Stimulated activated CD4-positive, alpha-beta T cell treated with anti-CD3 and anti-CD28 coated beads, Interleukin-15, amount 100 ng/mL, for 1 hour (primary cell): Measurements from ENCODE around the gene SCGB3A2.
"Not testable (repeated sequence)": the region's sequence is repeated elsewhere in the genome, so short reads cannot be mapped to it uniquely, and the experiment has no call there.

Experiments
- DNase-seq, 2 donors: peaks; one replicate each; pipeline ENCODE4 v3.0.0-alpha.2; 2020; ENCODE audit warnings: low read depth in 1 of 2, low spot score in 1 of 2

Gene SCGB3A2

DNA sequence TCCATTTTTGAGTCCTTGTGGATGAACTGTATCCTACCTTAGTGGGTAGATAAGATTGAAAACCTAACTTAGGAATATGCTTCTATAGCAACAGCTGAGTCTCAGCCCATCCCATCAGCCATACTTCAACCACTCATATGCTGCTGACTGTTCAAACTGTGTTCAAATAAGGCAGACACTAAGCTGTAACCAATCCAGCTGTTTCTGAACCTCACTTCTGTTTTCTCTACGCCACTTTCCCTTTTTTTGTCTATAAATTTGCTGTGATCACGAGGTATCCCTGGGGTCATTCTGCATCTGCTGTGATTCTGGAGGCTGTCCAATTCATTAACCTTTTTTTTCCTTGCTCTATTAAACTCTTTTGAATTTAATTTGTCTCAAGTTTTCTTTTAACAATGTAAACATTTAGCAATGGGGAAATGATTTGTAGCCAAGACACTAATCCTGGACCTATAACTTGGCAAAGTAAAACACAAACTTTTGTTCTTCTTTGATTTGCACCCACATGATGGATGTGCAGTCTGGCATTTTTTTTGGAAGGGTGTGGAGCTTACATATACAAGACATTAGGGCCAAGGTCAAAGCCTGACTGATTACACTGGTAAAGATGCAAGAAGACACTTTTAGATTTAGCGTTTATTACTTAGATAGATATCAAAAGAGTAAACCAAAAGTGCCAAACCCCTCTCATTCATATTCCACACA is 14.9 kb upstream of the SCGB3A2 start:
- DNase-seq = no peak

DNA sequence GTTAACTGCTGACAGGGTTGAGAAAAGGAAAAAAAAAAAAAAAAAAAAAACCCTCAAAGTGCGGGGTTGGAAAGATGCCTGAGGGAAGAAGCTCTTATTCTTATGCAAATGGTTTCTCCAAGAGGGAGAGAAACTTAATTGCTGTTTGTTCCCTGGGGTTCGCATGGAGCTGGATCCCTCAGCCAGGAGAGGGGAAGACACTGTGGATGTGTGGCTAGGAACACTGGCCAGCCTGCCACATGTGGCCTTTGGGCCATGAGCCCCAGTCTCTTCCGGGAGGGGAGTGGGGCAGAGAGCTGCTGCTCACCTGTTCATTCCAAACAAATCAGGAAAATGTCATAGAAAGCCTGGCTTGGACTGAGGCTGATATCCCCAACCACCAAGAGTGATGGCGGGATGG is 9.4 kb upstream of the SCGB3A2 start:
- DNase-seq = no peak

DNA sequence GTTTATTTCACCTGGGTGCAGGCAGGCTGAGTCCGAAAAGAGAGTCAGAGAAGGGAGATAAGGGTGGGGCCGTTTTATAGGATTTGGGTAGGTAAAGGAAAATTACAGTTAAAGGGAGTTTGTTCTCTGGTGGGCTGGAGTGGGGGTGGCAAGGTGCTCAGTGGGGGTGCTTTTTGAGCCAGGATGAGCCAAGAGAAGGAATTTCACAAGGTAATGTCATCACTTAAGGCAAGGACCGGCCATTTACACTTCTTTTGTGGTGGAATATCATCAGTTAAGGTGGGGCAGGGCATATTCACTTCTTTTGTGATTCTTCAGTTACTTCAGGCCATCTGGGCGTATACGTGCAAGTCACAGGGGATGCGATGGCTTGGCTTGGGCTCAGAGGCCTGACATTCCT is 8.6 kb upstream of the SCGB3A2 start:
- DNase-seq = not testable (repeated sequence)

DNA sequence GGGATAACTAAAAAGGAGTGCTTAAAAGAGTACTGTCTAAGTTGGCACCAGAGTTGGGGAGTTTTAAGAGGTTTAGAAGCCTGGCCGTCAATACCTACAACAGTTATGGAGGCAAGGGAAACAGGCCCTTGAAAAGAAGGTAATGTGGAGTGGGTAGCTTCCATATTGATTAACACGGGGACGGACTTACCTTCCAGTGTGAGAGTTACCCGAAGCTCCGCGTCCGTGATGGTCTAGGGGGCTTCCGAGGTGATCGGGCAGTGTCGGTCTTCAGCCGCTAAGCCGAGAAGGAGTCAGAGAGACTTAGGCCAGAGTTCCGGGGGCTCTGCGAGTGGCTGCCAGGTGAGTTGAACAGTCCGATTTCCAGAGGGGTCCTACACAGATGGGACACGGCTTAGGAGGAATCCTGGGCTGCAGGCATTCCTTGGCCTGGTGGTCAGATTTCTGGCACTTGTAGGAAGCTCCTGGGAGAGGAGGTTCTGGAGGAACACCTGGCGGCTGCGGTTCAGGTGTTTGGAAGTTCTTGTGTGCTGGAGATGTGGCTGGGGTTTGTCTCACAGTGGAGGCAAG is 6.4 kb upstream of the SCGB3A2 start:
- not testable (repeated sequence) for DNase-seq

DNA sequence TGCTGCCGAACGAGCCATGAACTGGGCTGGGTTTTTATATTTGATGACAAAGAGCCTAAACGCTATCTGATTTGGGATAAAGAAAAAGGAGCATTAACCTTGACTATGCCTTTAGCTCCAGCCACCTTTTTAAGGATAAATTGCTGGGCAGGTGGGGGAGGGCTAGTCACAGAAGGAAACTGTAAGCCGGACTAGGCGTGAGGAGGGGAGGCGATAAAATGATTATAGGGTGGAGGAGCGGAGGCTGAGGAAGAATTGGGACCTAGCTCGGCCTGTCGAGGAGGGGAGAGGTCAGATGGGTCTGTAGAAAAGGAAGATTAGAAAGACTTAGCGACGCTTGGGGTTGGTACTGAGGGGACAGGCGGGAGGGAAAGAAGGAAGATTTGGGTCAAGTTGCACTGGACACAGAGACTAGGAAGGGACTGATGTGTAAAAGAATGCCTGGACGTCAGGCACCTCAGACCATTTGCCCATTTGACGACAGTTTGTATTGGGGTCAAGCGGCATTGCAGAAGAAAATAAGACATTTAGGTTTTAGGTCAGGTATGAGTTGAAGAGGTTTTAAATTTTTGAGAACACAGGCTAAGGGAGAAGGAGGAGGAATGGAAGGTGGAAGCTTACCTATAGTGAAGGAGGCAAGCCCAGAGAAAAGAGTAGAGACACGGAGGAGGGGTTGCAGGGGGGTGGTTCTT is 5.6 kb upstream of the SCGB3A2 start:
- not testable (repeated sequence) for DNase-seq

DNA sequence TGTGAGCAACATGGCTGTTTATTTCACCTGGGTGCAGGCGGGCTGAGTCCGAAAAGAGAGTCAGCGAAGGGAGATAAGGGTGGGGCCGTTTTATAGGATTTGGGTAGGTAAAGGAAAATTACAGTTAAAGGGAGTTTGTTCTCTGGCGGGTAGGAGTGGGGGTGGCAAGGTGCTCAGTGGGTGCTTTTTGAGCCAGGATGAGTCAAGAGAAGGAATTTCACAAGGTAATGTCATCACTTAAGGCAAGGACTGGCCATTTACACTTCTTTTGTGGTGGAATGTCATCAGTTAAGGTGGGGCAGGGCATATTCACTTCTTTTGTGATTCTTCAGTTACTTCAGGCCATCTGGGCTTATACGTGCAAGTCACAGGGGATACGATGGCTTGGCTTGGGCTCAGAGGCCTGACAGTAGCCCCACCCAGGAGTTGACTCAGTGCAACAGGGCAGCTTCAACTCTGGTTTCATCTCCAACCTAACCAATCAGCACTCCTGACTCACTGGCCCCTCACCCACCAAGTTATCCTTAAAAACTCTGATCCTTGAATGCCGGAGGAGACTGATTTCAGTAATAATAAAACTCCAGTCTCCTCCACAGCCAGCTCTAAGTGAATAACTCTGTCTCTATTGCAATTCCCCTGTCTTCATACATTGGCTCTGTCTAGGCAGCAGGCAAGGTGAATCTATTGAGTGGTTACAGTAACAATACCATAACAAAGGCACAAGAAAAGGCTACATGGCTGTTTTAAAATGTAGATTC is 4.2 kb upstream of the SCGB3A2 start:
- DNase-seq = not testable (repeated sequence)

DNA sequence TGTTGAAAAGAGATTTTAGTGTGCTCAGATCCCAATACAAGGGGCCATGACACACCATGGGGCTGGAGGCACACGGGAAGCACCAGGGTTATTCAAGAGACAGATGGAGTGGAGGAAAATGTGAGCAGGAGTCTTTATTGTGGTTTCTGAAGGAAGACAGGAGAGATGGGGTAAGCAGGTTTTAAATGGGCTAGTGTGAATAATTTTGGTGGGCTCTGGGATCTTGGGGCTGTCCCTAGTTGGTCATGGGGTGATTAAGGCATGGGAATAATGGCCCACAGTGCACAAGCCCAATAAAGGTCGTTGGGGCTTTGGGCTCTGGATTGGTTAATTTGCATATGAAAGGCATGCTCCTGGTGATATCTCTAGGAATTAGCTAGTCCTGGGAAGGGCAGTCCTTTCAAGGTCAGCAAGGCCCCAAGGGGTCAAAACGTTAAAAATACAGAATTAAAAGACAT is 3.6 kb upstream of the SCGB3A2 start:
- DNase-seq = no peak

DNA sequence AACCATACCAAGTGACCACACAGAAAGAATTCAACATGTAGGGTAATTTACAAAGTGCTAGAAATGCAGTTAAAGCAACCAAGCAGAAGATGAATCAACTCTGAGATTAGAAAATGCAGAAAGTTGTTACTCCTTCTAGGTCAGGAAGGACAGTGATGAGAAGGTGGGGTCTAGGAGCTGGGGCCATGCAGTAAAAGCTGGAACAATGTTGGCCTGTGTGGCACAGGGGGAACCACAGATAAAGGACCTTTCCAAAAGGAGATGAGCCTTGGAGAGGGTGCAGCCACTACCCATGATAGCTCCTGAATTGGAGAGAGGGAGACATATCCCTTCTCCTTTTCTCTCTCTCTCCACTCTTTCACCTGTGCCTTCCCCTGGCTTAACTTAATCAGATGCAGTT is 2.4 kb upstream of the SCGB3A2 start:
- no peak for DNase-seq

DNA sequence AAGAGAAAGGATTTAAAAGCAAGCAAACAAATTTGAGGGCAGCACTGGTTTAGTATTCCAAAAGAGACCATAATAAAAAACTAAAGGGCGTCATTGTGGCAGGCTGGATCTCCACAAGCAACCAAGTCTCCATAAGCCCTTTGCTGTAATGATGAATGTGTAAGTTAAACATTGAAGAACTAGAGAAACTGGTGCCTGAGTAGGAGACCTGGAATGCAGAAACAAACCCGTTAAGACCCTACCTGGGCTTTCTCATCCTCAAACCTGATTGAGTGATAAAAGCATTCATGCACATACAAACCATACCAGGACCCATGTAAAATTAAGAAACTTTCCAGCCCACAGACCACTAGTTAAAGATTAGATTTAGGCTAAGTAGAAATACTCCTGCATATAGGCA is 1.9 kb upstream of the SCGB3A2 start:
- no peak for DNase-seq

DNA sequence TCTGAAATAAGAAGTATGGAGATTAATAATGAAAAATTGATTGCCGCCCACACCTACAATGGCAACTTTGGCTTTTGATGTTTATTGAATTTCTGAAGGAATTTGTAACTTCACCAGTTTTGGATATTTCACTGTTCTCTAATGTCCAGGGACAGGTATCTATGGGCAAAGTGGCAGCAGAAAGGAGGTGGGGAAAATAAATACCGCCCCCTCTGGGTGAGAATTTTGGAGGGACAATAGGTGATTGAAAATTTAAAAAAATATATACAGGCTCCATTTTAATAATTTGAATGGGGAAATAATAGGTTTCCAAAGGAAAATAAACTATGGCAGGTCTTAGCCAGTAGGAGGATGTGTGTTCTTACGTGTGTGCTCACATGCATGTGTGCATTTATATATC is 1.3 kb downstream of the SCGB3A2 start:
- no peak for DNase-seq

DNA sequence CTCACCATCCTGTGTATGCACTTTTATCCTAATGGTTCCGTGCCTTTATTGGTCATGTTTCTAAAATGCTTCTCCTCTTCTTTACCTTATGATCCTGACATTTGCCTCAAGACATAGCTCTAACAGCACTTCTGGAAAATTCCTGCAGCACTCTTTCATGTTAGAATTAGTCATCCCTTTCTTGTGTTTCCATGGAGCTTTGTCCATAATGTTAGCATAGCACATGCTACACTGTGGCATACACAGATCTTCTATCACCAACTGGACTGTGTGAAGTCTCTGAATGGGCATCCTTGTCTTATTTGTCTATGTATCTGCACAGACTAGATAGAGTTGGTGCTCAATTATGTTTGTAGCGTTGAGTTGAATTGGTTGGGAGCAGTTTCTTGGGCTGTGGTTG is 2.0 kb downstream of the SCGB3A2 start:
- DNase-seq = no peak

DNA sequence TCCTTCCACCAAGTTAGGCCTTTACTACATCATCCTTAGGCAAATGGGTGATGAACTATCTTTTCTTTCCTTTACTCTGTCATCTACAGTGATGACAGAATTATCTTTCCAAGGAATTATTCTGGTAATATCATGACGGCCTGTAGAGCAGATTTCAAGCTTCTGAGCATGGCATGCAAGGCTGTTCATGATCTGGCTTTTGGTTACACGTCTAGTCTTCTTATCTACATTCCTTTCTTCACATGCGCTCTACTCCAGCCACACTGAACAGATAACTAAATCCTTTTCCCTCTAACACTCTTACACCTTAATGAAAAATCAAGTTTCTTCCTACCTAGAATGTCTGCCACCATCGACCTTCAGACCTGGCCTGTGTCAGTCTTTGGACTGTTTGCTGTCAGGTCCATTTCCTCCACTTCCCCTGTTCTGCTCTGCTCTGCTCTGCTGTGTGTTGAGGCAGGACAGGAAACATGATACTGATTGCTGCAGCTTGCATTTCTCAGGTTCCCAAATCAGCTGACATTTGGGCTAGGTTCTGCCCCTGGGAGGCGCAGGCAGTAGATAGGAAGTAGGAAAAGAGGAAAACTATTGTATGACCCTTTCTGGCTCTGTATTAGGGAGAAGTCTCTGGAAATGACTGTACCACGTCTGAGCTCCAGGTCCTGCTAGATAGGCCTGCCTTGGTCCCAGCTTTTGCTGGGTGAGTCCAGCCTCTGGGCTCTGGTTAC is 4.2 kb downstream of the SCGB3A2 start:
- DNase-seq = no peak

DNA sequence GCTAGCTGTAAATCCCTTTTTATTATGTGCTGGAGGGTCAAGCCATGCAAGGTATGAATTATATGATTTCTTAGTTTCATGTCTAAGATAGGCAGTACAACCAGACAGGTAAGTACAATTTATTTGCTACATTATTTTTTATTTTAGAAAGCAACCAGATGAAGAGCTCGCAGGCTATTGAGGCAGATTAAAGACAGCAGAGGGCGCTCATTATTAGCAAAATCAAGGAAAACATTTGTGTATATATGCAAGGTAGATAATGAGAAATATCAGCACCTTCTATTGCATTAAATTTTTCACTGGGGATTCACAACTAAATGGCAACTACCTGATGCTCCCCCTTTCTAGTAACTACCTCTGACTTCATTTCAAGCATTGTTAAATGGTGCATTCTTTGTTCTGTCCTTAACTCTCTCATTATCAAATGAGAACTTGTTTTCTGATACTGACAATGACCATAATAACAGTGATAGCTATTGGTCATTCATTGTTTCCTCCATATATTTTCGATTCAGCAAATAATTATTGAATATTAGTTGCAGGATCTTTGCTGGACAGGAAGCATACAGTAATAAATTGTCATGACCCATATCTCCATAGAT is 8.6 kb downstream of the SCGB3A2 start:
- no peak for DNase-seq

DNA sequence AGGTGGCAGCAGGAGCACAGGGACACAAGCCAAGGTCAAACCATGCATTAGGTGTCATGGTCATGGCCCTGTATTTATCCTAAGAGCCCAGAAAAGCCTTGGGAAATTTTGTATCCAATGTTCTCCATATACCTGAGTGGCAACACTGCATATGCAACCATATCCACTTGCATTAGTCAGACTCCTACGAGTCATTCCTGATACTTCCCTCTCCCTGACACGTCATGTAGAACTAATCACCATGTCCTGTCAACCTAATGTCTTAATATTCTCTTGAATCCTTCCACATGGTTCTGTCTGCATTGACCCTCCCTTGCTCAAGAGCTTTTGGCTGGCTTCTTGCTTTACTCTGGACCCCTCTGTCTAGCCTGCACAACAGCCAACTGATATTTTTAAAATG is 9.4 kb downstream of the SCGB3A2 start:
- no peak for DNase-seq

DNA sequence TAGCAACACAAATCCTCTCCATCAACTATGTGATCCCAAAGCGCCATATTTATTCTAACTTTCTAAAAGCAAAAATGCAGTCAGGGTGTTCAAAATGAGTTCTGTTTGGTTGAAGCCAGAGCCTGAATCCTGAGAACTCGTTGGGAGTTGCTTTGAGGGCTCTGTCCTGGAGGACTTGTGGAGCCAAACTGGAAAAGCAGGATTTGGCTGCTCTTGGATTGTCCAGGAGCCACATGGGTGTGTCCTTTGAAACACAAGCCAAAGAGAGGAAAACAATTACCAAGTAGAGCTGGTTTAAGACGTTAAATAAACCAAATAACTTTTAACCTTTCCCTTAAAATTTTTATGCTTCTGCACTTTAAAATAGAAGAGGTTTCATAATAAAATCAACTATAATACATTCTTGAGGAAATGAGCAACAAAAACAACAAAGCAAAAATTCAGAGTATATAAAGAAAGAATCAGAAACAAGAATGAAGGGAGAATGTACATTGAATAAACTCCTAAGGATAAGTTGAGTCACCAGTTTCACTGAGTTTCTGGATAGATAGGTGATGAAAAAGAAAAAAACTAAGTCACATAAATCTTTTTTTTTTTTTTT is 14.3 kb downstream of the SCGB3A2 start:
- no peak for DNase-seq

DNA sequence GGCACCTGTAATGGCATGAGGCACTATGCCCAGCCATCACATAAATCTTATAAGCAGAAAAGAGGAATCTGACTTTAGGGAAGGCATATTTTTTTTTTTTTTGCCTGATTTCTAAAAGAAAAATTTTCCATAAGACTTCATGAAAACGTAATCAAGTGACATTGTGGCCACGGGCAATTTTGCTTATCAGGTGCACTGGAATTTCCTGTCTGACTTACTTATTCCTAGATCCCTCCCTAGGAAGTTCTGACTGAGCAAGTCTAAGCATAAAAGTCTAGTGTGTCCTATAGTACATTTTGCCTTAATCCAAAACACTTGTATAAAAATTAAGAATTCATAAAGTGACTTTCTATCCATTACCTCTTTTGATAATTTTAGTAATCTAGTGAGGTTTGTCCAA is 15.3 kb downstream of the SCGB3A2 start:
- DNase-seq = no peak

DNA sequence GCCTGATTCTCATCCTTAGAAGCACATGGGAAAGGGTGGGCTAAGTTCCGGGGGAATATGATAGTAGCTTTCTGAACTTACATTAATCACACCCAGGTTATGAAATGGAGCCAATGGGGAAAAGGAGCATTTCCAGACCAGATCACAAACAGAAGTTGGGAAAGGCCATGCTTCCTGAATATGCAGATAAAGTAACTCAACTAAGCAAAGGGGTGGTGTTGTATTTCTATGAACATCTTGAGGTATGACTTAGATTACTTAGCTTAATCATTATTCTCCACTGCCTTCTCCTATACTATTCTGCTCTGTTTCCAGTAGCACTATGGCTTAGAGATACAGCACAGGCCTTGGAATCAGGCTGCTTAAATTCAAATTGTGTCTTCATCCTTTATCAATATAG is 17.4 kb downstream of the SCGB3A2 start:
- DNase-seq = no peak

DNA sequence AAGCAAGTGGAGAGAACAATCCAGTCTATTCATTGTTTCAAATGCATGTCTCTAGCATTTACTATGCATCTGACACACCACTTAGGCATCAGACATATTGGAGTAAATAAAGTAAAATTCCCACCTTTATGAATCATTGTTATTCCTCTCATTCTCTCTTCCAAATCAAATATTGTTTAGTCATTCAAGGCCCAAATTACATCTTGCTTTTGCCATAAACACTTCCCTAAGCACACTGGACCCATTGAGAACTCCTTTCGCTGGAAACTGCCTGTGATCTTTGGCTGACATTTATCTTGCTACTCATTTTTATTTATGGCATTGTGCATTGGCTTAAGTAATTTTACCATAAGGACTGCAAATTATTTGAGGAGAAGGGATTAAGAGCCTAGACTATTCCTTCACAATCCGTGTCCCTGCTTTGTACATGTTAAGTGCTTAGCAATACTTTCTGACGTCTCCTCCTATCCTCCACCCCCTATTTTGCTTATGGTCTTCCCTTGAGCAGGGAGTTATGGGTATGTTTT is 20.4 kb downstream of the SCGB3A2 start:
- DNase-seq = no peak

DNA sequence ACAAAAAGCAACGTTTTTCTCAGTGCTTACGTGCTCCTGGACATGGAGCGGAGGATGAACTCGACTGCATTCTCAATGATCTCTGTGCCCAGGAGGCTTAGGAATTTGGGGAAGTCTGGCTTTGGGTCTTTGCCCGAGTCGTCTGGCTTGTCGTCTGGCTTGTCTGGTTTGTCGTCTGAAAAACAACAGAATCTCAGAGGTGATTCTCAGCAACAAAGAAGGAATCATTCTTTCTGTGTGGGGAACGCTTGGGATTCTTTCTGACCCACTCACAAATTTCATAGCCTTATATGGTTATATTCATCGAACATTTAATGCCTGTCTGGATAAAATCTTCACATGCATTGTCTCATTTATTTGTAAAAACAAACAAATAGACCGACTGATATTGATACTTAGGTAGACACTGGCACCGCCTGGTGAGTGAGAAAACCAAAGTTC is 23.1 kb downstream of the SCGB3A2 start:
- DNase-seq = no peak

DNA sequence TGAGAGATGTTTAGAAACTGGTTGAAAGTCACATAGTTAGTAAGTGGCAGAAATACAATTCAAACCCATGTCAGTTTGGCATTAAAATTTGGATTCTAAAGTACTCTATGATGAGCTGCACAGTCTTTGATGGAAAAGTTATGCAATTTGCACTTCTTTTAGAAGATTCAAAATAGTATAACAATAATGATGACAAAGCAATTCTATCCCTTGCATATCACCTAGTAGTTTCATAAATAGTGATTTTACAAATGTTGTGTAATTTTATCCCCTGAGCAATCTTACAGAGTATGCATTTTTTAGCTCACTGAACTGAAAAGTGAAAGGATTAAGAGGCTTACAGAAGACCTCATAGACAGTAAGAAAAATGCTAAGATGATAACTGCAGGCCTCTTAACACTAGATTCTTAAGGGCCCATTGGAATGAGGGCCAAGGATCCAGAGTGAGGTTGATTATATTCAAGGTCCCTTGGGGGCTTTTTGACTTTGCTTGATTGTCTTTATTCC is 24.2 kb downstream of the SCGB3A2 start:
- no peak for DNase-seq
